Ishikawa (cell line): ENCODE results near the gene DIP2C.
A peak's percentile ranks its signal among the peaks of the same experiment; 100 is the strongest.

ENCODE experiments used
- CEBPB ChIP-seq: IDR thresholded peaks from 2 replicates; pipeline ENCODE4 v1.6.1; 2012
- CREB1 ChIP-seq: IDR thresholded peaks from 2 replicates; pipeline ENCODE4 v1.6.1; 2012; ENCODE audit warnings: low read depth
- EGR1 ChIP-seq: IDR thresholded peaks from 2 replicates; pipeline ENCODE4 v1.6.1; 2012
- EP300 ChIP-seq: IDR thresholded peaks from 2 replicates; pipeline ENCODE4 v1.6.1; 2012; ENCODE audit warnings: borderline replicate concordance
- FOXM1 ChIP-seq: IDR thresholded peaks from 2 replicates; pipeline ENCODE4 v1.6.1; 2012; ENCODE audit warnings: low read depth, borderline replicate concordance
- NFIC ChIP-seq: IDR thresholded peaks from 2 replicates; pipeline ENCODE4 v1.6.1; 2012
- RAD21 ChIP-seq: IDR thresholded peaks from 2 replicates; pipeline ENCODE4 v1.6.1; 2012; ENCODE audit warnings: low read depth
- TAF1 ChIP-seq: IDR thresholded peaks from 2 replicates; pipeline ENCODE4 v1.6.1; 2012; ENCODE audit warnings: low read depth, mild to moderate bottlenecking
- TCF12 ChIP-seq: IDR thresholded peaks from 2 replicates; pipeline ENCODE4 v1.6.1; 2012; ENCODE audit warnings: low read depth
- TEAD4 ChIP-seq: IDR thresholded peaks from 2 replicates; pipeline ENCODE4 v1.6.1; 2012
- YY1 ChIP-seq: IDR thresholded peaks from 2 replicates; pipeline ENCODE4 v1.6.1; 2012; ENCODE audit warnings: low read depth
- ZBTB7A ChIP-seq: IDR thresholded peaks from 2 replicates; pipeline ENCODE4 v1.6.1; 2012; ENCODE audit warnings: low read depth
- TF ChIP-seq, protein P1 (sequence below): IDR thresholded peaks from 2 replicates; pipeline ENCODE4 v1.6.1; 2012
- TF ChIP-seq, protein P2 (sequence below): IDR thresholded peaks from 2 replicates; pipeline ENCODE4 v1.6.1; 2012
- TF ChIP-seq, protein P3 (sequence below): IDR thresholded peaks from 2 replicates; pipeline ENCODE4 v1.6.1; 2012; ENCODE audit warnings: low read depth, mild to moderate bottlenecking

The DIP2C gene

DNA sequence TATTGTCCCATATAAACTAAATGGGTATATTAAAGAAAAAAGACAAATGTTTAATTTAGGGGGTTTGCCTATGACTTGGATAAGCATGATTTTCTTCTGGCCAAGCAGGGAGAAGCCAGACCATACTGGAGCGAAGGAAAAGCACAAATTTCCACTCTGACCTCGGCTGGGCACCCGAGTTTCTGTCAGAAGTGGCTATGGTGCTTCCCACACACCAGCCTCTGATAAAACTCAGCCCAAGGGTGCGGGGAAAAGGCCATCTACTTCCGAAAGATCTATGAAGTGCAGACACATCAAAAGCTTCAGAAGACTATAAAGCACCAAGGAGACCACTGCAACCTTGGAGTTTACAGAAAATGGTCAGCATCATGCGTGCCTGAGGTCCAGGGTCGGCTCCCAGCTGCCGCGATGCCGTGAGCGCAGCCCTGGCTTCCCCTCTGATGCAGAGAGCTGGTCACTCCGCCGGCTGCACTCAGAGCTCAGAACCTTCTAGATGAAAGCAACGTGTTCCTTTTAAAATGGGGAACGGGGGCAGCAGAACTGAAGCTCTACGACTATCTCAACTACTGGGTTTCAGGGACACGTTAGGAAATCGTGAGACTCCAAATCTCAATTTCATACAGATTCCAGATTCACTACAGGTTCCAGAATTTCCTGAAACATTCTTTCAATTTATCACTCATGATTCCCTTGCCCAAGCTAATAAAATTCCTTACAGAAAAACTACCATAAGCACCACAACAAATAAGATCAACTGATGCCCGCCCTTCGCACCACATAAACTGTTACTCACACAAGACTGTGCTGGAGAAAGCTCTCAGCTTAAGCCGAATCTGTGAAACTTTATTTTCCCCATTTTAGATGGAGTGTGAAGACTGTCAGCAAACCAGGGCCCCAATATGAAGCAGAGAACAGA lies 84.5 kb downstream of the DIP2C start:
- TF ChIP-seq YY1 (no peak), NFIC (no peak), FOXM1 (no peak), TAF1 (no peak), CREB1 (no peak), CEBPB (no peak), EP300 (no peak), RAD21 (no peak), ZBTB7A (no peak), EGR1 (no peak), TCF12 (no peak)
- TF ChIP-seq, protein P1, sequence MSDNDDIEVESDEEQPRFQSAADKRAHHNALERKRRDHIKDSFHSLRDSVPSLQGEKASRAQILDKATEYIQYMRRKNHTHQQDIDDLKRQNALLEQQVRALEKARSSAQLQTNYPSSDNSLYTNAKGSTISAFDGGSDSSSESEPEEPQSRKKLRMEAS, result no peak
- TF ChIP-seq, protein P2, sequence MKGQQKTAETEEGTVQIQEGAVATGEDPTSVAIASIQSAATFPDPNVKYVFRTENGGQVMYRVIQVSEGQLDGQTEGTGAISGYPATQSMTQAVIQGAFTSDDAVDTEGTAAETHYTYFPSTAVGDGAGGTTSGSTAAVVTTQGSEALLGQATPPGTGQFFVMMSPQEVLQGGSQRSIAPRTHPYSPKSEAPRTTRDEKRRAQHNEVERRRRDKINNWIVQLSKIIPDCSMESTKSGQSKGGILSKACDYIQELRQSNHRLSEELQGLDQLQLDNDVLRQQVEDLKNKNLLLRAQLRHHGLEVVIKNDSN, result no peak

DNA sequence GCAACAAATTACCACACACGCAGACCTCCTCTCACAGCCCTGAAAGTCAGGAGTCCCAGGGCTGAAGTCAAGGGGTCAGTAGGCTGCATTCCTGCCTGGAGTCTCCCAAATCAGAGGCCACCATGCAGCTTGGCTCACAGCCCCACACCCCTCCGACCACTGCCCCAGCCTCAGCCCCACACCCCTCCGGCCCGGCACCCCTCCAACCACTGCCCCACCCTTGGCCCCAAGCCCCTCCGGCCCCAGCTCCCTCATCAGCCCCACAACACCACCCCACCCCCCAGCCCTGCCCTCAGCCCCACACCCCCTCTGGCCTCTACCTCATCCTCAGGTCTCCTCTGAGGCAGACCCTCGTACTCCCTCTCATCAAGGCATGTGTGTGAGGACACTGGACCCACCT lies 85.7 kb downstream of the DIP2C start:
- TF ChIP-seq CREB1 (no peak), TAF1 (no peak)
- TF ChIP-seq, protein P1, result no peak

DNA sequence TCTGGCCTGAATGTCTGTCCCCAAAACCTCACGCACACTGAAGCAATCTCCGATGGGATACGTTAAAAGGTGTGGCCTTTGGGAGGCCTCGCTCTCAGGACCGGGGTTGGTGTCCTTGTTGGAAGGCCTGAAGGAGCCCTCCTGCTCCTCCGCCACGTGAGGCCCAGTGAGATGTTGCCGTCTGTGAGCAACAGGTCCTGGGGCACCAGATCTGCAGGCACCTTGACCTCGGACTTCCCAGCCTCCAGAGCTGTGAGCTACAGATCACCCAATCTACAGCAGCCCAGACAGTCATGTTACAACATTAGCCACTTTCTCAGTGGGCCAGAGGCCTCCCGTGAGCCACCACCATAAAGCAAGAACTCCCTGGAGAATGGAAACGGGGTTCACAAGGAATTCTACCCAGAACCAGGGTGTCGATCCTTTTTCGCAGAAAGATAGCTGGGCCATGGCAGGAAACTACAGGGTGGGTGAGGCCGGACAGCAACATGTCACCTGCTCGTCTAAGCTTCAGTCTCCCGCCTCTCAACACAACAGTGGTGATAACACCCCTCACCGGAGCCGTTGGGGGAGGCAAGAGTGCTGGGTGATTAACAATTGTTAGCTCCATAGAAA lies 87.0 kb downstream of the DIP2C start:
- TF ChIP-seq NFIC (no peak), EP300 (no peak), TAF1 (no peak)

DNA sequence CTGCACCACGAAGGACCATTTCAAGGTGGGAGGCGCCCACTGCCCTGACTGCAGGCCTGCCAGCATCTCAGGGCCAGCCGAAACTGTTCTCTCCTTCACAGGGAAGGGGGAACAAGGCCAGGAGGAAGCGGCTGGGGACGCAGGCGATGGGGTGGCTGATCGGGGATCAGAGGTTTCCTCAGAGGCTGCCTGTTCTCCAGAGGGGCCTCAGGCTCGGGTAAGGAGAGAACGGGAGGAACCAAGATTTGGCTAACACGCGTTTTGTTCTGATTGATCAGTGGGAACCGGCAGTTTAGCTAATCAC lies 87.9 kb downstream of the DIP2C start:
- TF ChIP-seq, protein P3, sequence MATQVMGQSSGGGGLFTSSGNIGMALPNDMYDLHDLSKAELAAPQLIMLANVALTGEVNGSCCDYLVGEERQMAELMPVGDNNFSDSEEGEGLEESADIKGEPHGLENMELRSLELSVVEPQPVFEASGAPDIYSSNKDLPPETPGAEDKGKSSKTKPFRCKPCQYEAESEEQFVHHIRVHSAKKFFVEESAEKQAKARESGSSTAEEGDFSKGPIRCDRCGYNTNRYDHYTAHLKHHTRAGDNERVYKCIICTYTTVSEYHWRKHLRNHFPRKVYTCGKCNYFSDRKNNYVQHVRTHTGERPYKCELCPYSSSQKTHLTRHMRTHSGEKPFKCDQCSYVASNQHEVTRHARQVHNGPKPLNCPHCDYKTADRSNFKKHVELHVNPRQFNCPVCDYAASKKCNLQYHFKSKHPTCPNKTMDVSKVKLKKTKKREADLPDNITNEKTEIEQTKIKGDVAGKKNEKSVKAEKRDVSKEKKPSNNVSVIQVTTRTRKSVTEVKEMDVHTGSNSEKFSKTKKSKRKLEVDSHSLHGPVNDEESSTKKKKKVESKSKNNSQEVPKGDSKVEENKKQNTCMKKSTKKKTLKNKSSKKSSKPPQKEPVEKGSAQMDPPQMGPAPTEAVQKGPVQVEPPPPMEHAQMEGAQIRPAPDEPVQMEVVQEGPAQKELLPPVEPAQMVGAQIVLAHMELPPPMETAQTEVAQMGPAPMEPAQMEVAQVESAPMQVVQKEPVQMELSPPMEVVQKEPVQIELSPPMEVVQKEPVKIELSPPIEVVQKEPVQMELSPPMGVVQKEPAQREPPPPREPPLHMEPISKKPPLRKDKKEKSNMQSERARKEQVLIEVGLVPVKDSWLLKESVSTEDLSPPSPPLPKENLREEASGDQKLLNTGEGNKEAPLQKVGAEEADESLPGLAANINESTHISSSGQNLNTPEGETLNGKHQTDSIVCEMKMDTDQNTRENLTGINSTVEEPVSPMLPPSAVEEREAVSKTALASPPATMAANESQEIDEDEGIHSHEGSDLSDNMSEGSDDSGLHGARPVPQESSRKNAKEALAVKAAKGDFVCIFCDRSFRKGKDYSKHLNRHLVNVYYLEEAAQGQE, result no peak
- TF ChIP-seq TCF12 (no peak), NFIC (no peak), CEBPB (no peak)

DNA sequence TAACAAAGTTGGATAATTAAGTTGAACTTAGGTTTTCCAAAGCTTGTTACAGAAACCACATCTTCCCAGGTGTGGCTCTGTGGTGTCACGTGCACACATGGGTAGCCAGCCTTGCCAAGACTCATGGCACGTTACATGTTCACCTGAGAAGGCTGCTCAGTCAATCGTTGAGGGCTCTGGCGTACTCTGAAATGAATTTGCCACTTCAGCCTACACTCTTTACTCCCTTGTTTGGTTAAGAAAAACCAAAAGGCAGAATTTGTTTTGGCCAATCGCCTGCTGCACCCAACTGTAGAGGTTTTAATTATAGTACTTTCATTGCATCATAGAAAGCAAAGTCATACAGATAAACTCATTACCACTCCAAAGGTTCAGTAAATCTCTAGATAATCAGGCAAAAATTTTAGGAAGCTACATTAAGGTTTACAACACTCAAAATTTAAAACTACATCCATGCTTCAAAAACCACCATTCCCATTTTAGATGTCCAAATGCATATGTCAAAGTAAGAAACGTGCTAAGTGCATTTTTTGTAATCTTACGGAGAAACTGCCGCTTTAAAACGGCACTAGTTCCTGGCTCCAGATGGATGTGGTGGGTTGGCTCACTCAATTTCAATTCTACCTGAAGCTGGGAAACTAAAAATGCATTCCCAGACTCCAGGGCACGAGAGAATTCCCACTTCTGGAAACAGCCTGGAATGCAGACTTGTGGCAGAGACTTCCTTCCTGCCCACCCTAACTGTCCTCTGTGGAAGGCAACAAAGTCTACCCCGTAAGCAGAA lies 88.4 kb downstream of the DIP2C start:
- TF ChIP-seq, protein P1, result 0 out of 2 replicates have a peak, but pooled peaks have one; percentile 32
- TF ChIP-seq, protein P2, result peak; percentile 74
- TF ChIP-seq ZBTB7A, result no peak

DNA sequence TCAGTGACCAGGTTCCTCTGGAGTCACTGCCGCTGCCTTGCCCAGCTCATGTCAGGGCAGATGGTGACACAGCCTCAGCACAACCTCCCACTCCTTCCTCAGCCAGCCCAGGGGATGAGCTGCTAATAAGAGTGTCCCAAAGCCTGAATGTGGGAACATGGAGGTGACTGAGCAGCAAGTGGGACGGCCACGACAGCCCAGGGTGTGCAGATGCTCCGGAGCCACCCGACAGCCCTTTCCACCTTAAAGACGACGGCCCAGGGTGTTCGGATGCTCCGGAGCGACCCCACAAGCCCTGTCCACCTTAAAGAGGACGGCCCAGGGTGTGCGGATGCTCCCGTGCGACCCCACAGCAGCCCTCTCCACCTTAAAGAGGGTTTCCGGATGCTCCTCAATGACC lies 89.2 kb downstream of the DIP2C start:
- TF ChIP-seq FOXM1 (no peak), CREB1 (no peak), CEBPB (no peak), EGR1 (no peak), RAD21 (no peak), TEAD4 (no peak)
- TF ChIP-seq, protein P2, result no peak

DNA sequence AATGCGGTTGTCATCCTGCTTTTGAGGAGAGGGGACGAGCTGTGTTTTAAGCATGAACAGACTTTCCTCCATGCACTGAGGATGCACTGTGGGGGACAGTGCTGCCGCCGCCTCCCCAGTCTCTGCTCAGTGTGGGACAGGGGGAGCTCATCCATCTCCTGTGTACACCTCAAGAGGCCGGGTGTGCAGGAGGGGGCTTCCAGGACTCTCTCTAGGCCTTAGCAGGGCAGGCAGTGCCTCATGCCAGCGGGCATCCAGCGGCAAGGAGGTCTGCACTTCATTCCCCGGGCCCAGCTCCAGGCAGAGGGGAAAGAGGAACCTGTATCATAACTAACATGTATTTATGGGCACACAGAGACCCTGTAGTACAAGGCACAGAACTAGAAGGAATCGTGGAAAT lies 89.7 kb downstream of the DIP2C start:
- TF ChIP-seq, protein P3, result no peak
- no peak for TF ChIP-seq TAF1
- TF ChIP-seq CEBPB, result no peak
- no peak for TF ChIP-seq TCF12
- no peak for TF ChIP-seq RAD21
- TF ChIP-seq, protein P1, result no peak
- no peak for TF ChIP-seq NFIC
- no peak for TF ChIP-seq ZBTB7A
- TF ChIP-seq EP300, result no peak
- TF ChIP-seq YY1, result no peak
- no peak for TF ChIP-seq EGR1
